GM21360 (cell line): ENCODE data around the gene SLC38A3.

Experiments
- ATAC-seq: cut with Tn5 transposase; IDR thresholded peaks from one replicate; pipeline ENCODE4 v1.9.1; 2021; ENCODE audit warnings: mild to moderate bottlenecking, moderate library complexity; ENCODE audit not compliant: unreplicated experiment

SLC38A3 gene

DNA sequence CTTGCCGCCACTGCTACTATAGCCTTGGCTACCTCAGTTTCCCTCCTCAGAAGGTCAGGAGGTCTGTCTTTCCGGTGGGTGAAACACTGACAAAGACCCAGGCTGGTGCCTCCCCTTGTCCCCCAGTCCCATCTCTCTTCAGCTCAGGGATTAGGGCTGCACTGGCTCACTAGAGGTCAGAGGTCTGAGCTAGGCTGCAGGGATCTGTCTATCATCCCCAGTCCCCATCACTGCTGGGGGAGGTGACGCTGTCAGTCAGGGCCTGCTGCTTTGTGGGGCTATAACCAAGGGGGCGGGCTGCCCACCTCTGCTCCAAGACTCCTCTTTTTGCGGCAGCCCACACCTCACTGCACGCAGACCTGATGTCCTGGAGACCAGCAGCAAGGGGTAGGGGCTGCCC lies 36.3 kb upstream of the SLC38A3 start:
- no peak for ATAC-seq

GRCh38 chr3:50169232-50169832 lies 35.7 kb upstream of the SLC38A3 start:
- no peak for ATAC-seq

DNA sequence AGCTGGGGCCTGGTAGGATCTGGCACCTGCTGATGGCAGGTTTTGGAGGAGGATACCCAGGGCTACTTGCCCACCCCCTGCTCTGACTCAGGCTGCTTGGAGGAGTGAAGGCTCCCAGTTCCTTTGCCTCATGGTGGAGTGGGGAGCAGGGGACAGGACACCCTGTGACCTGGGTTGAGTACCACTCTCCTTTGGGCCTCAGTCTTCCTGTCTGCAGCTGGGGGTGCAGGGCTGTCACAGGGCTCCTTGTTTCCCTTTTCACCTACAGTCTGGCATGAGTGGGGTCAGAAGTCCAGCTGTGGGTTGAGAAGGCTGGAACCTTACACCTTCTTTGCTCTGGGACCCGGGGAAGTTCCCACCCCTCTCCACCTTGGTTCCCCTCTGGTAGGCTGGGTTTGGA lies 35.2 kb upstream of the SLC38A3 start:
- no peak for ATAC-seq

GRCh38 chr3:50170689-50171088 lies 34.4 kb upstream of the SLC38A3 start:
- no peak for ATAC-seq

DNA sequence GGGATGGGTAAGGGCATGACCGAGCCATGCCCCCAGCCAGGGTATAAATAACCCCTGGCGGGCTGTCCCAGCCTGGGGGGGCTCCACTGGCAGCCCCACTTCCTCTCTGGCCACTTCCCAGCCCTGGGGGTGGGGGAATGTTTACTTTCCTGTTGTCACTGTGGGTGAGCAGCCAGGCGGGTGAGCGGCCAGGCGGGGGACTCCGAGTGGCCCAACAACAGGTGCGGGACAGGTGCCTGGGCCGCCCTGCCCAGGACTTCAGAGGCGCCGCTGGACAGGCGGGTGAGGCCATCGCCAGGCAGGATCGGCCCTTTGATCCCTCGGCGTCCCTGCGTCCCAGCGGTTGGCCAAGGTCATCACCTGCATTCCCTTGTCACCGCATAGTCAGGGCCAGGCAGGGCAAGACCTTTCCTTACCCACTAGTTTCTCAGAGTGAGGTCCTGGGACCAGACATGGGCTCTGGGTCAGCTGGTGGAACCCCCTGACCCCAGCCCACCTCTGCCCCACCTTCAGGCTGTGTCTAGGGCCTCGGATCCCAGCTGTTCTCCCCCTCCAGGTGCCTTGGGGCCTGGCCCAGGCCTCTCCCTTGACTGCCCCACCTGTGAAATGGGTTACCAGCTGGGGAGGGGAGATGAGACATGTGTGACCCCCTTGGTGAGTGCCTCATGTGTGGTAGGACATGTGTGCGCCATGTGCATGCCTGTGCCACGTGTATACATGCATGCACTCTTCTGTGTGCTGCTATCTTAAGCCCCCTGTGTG lies 33.4 kb upstream of the SLC38A3 start:
- ATAC-seq: no peak

GRCh38 chr3:50172626-50173220 lies 32.3 kb upstream of the SLC38A3 start:
- no peak for ATAC-seq

GRCh38 chr3:50173685-50174516 lies 31.2 kb upstream of the SLC38A3 start:
- no peak for ATAC-seq

DNA sequence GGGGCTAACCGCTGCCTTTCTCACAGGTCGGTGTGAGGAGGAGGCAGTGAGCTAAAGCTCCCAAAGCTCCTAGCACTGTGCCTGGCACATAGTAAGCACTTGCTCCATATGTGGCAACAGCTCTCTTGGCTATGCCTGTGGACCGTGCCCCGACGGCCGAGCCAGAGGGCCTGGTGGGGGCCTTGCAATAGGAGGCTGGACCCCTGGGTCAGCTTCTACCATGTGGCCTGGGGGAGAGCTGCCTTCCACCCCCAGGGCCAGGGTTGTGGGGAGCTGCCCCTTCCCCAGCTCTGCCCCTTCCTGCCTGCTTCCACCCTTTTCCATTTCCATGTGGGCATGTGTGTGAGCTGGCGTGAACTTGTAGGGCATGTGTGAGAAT lies 30.6 kb upstream of the SLC38A3 start:
- ATAC-seq: no peak

GRCh38 chr3:50174947-50175524 lies 30.0 kb upstream of the SLC38A3 start:
- no peak for ATAC-seq

DNA sequence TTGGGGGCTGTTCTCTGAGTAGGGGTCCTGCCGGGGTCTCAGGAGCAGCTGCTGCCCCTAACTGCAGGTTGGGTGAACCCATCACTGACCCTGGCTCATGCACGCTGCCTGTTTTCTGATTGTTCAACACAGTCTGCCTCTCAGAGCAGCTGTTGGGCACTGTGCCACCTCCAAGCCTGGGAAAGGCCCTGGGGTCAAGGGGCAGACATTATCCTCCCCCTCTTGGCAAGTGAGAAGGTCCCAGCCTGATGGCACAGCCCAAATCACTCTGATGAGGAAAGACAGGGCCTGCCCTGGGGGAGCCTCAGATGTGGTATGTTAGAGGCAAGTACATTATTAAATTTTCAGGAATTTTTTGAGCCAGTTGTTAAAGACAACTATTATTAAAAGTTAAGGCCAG lies 27.7 kb upstream of the SLC38A3 start:
- ATAC-seq: no peak

- ATAC-seq: no peak
Measured at GRCh38 chr3:50179710-50180109, 25.4 kb upstream of the SLC38A3 start.

- ATAC-seq: no peak
Measured at GRCh38 chr3:50181985-50182384, 23.1 kb upstream of the SLC38A3 start.

GRCh38 chr3:50182533-50183099 lies 22.5 kb upstream of the SLC38A3 start:
- ATAC-seq: no peak

DNA sequence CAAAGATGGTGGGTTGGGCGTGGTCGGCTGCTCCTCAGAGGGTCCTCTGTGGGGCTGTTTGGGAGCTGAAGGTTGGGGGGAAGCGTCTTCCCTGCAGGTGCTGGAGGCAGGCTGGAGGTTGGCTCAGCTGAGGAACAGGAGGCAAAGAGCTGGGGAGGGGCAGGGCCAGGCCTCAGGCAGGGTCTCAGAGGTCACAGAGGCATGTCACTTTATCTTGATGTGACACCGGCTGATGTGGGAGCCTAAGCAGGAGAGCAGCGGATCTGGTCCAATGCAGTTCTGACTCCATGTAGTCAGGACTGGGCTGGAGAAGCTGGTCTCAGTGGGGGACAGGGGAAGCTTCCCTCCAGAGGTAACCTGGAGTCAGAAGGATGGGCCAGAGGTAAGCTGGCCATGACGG lies 21.3 kb upstream of the SLC38A3 start:
- no peak for ATAC-seq

GRCh38 chr3:50184242-50184978 lies 20.7 kb upstream of the SLC38A3 start:
- no peak for ATAC-seq

GRCh38 chr3:50185230-50185629 lies 19.8 kb upstream of the SLC38A3 start:
- ATAC-seq: no peak

DNA sequence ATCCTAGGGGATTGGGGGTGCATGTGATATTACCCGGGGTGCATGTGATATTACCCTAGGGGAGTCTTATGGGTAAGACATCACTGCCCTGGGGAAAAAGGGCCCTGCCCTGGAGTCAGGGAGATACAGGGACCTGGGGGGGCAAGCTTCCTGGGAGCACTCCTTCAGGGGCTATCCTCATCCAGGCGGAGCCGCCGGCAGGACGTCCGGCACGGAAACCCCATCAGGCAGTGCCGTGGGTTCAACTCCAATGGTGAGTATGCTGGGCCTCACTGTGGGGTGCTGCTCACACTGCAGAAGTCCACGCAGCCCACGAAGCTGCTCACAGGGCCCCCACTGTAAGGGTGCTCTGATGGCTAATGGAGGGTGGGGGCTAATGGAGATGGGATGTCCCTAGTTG lies 19.0 kb upstream of the SLC38A3 start:
- ATAC-seq: no peak

GRCh38 chr3:50187750-50188149 lies 17.3 kb upstream of the SLC38A3 start:
- no peak for ATAC-seq

GRCh38 chr3:50189274-50189673 lies 15.8 kb upstream of the SLC38A3 start:
- no peak for ATAC-seq

DNA sequence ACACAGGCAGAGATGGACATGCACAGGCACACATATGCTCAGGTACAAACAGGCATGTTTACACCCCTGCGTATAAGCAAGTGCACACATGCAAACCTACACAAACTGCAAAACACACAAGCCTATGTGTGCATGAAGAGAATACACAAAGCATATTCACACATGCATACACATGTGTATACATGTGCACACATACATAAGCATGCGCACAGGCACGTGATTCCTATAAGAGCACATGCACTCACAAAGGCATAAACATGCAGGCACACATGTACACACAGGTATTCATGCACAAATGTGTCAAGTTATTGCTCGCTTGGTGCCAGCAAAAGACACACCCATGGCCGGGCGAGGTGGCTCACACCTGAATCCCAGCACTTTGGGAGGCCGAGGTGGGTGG lies 15.1 kb upstream of the SLC38A3 start:
- ATAC-seq: no peak
